MG63 (cell line): ENCODE results near the gene BEST1. TPM values are rescaled to one million over a fixed set of nuclear protein-coding genes. Genes with fewer than 3 reads are reported as not detected.
A peak's percentile ranks its signal among the peaks of the same experiment; 100 is the strongest.
"Not testable (repeated sequence)": the region's sequence is repeated elsewhere in the genome, so short reads cannot be mapped to it uniquely, and the experiment has no call there.

Experiments
- DNase-seq: peaks from one replicate; pipeline ENCODE4 v3.0.0-alpha.2; 2020
- H3K27me3 ChIP-seq: fragments of 250-450 bp; sonication (Bioruptor Pico); 2 replicates; pipeline ENCODE4 v1.5.1; 2020; ENCODE audit warnings: mild to moderate bottlenecking, moderate library complexity
- H3K36me3 ChIP-seq: fragments of 250-450 bp; sonication (Bioruptor Pico); 2 replicates; pipeline ENCODE4 v1.5.1; 2020; ENCODE audit warnings: mild to moderate bottlenecking, moderate library complexity
- H3K4me3 ChIP-seq: fragments of 250-450 bp; sonication (Bioruptor Pico); 2 replicates; pipeline ENCODE4 v1.5.1; 2020; ENCODE audit warnings: mild to moderate bottlenecking, moderate library complexity
- H3K9me3 ChIP-seq: fragments of 250-450 bp; sonication (Bioruptor Pico); 2 replicates; pipeline ENCODE4 v1.5.1; 2020; ENCODE audit warnings: mild to moderate bottlenecking, moderate library complexity
- total RNA-seq: library from RNA; depleted of rRNA; stranded (reverse); fragments of >200 nt; shearing (Covaris generic); gene quantifications from 2 replicates; pipeline ENCODE4 v1.2.3, GENCODE V29; 2014; ENCODE audit warnings: low replicate concordance

BEST1 gene
- total RNA-seq, 1 experiment from 2014 or later, result not detected

- Histone ChIP-seq H3K4me3 (no peak overlapping the region), H3K36me3 (no peaks in the 10 kb centered on the region), H3K27me3 (no peaks in the 10 kb centered on the region), H3K9me3 (no peaks in the 10 kb centered on the region)
- no peak for DNase-seq
Observed at GRCh38 chr11:61976813-61977475, 26.8 kb downstream of the BEST1 start.

GRCh38 chr11:61978703-61979661, 28.8 kb downstream of the BEST1 start:
- H3K27me3 ChIP-seq, result no peaks in the 10 kb centered on the region
- no peak for DNase-seq
- H3K9me3 ChIP-seq, result no peaks in the 10 kb centered on the region
- H3K36me3 ChIP-seq, result no peaks in the 10 kb centered on the region
- H3K4me3 ChIP-seq, result no peak overlapping the region

GRCh38 chr11:61980783-61981541, 30.8 kb downstream of the BEST1 start:
- no peak for DNase-seq
- no peaks in the 10 kb centered on the region for H3K27me3 ChIP-seq
- peaks cover 2% of the 10 kb centered on the region; the same call in 1 of the 2 replicates for H3K9me3 ChIP-seq
- H3K4me3 ChIP-seq, result no peak overlapping the region
- no peaks in the 10 kb centered on the region for H3K36me3 ChIP-seq

GRCh38 chr11:61983419-61983818, 33.3 kb downstream of the BEST1 start:
- no peak for DNase-seq
- no peaks in the 10 kb centered on the region for H3K36me3 ChIP-seq
- no peaks in the 10 kb centered on the region for H3K27me3 ChIP-seq
- peaks cover 16% of the 10 kb centered on the region for H3K9me3 ChIP-seq
- no peak overlapping the region for H3K4me3 ChIP-seq

GRCh38 chr11:61985869-61986268, 35.7 kb downstream of the BEST1 start:
- Histone ChIP-seq H3K36me3 (no peaks in the 10 kb centered on the region), H3K4me3 (no peak overlapping the region), H3K27me3 (no peaks in the 10 kb centered on the region), H3K9me3 (peaks cover 25% of the 10 kb centered on the region)
- DNase-seq, result no peak

GRCh38 chr11:61994981-61995380, 44.8 kb downstream of the BEST1 start:
- no peaks in the 10 kb centered on the region for H3K27me3 ChIP-seq
- H3K9me3 ChIP-seq, result peaks cover 6% of the 10 kb centered on the region; the same call in 1 of the 2 replicates
- DNase-seq, result no peak
- no peak overlapping the region for H3K4me3 ChIP-seq
- no peaks in the 10 kb centered on the region for H3K36me3 ChIP-seq

GRCh38 chr11:61996933-61997332, 46.8 kb downstream of the BEST1 start:
- DNase-seq, result no peak
- no peaks in the 10 kb centered on the region for H3K27me3 ChIP-seq
- H3K4me3 ChIP-seq, result no peak overlapping the region
- no peaks in the 10 kb centered on the region for H3K36me3 ChIP-seq
- H3K9me3 ChIP-seq, result peaks cover 5% of the 10 kb centered on the region; the same call in 1 of the 2 replicates

GRCh38 chr11:61999141-61999975, 49.2 kb downstream of the BEST1 start:
- Histone ChIP-seq H3K36me3 (no peaks in the 10 kb centered on the region), H3K4me3 (no peak overlapping the region), H3K27me3 (no peaks in the 10 kb centered on the region), H3K9me3 (peaks cover 5% of the 10 kb centered on the region; the same call in 1 of the 2 replicates)
- no peak for DNase-seq

- Histone ChIP-seq H3K9me3 (peaks cover 5% of the 10 kb centered on the region; the same call in 1 of the 2 replicates), H3K4me3 (no peak overlapping the region), H3K36me3 (no peaks in the 10 kb centered on the region), H3K27me3 (no peaks in the 10 kb centered on the region)
- no peak for DNase-seq
Observed at GRCh38 chr11:62000539-62001446, 50.6 kb downstream of the BEST1 start.

- DNase-seq, result no peak
- H3K9me3 ChIP-seq, result peaks cover 5% of the 10 kb centered on the region; the same call in 1 of the 2 replicates
- no peaks in the 10 kb centered on the region for H3K36me3 ChIP-seq
Observed at GRCh38 chr11:62001450-62002191, 51.5 kb downstream of the BEST1 start.

GRCh38 chr11:62002283-62002682, 52.1 kb downstream of the BEST1 start:
- H3K4me3 ChIP-seq, H3K9me3 ChIP-seq, DNase-seq, H3K36me3 ChIP-seq, H3K27me3 ChIP-seq: not testable (repeated sequence)

More at GRCh38 chr11:62001450-62002191, 51.5 kb downstream of the BEST1 start:
- Histone ChIP-seq H3K27me3 (no peaks in the 10 kb centered on the region), H3K4me3 (no peak overlapping the region)

- Histone ChIP-seq H3K4me3 (no peak overlapping the region), H3K36me3 (no peaks in the 10 kb centered on the region), H3K9me3 (peaks cover 3% of the 10 kb centered on the region; the same call in 1 of the 2 replicates), H3K27me3 (no peaks in the 10 kb centered on the region)
- peak; percentile 89 for DNase-seq
Observed at GRCh38 chr11:62004473-62004872, 54.3 kb downstream of the BEST1 start.

- no peak overlapping the region for H3K4me3 ChIP-seq
Observed at GRCh38 chr11:62008193-62008592, 58.0 kb downstream of the BEST1 start.

GRCh38 chr11:62010935-62011528, 60.9 kb downstream of the BEST1 start:
- Histone ChIP-seq H3K4me3 (no peak overlapping the region), H3K36me3 (no peaks in the 10 kb centered on the region), H3K27me3 (no peaks in the 10 kb centered on the region), H3K9me3 (peaks cover 2% of the 10 kb centered on the region; the same call in 1 of the 2 replicates)
- DNase-seq, result no peak

More at GRCh38 chr11:62008193-62008592, 58.0 kb downstream of the BEST1 start:
- H3K9me3 ChIP-seq, result peaks cover 2% of the 10 kb centered on the region; the same call in 1 of the 2 replicates
- no peaks in the 10 kb centered on the region for H3K36me3 ChIP-seq
- no peak for DNase-seq
- no peaks in the 10 kb centered on the region for H3K27me3 ChIP-seq
